GM18520 (cell line): ENCODE data around the gene POLR1C.
"Not testable (repeated sequence)": the region's sequence is repeated elsewhere in the genome, so short reads cannot be mapped to it uniquely, and the experiment has no call there.

Source experiments
- ATAC-seq: cut with Tn5 transposase; IDR thresholded peaks from one replicate; pipeline ENCODE4 v1.9.1; 2021; ENCODE audit not compliant: unreplicated experiment

Gene POLR1C, protein sequence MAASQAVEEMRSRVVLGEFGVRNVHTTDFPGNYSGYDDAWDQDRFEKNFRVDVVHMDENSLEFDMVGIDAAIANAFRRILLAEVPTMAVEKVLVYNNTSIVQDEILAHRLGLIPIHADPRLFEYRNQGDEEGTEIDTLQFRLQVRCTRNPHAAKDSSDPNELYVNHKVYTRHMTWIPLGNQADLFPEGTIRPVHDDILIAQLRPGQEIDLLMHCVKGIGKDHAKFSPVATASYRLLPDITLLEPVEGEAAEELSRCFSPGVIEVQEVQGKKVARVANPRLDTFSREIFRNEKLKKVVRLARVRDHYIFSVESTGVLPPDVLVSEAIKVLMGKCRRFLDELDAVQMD

GRCh38 chr6:43516697-43517504, at the start of gene POLR1C, which contains the start of gene YIPF3:
TSS of gene POLR1C (plus strand) at chr6:43517089. CDS start at chr6:43517110, 21 bp downstream.
TSS of gene YIPF3 (minus strand) at chr6:43516926. CDS start at chr6:43516807, 119 bp downstream.
- peak; percentile 91 for ATAC-seq

DNA sequence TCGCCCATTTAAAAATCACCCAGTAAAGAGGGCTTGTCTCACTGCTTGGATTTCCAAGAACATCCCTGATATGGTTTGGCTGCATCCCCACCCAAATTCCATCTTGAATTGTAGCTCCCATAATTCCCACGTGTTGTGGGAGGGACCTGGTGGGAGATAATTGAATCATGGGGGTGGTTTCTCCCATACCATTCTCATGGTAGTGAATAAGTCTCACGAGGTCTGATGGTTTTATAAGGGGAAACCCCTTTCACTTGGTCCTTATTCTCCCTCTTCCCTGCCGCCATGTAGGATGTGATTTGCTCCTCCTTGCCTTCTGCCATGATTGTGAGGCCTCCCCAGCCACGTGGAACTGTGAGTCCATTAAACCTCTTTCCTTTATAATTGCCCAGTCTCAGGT, 49.6 kb upstream of the POLR1C start:
- ATAC-seq = not testable (repeated sequence)

- ATAC-seq = no peak
These were observed 49.1 kb upstream of the POLR1C start for GRCh38 chr6:43467752-43468151.

DNA sequence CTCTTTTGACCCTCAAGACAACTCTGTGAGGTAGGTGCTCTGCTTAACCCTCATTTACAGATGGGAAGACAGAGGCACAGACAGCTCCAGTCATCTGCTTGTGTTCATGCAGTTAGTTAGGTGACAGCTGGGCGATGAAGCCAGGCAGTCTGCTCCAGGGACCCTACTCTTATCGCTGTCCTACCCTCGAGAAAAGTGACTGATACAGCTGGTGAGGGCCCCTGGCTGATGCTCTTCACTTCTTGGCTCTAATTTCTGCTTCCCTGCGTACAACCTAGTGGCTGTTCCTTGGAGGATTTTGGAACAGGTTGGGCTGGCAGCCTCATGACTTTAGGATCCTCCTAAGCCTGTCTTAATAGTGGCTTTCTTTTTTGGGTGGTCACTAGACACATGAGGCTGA, 48.6 kb upstream of the POLR1C start:
- no peak for ATAC-seq

DNA sequence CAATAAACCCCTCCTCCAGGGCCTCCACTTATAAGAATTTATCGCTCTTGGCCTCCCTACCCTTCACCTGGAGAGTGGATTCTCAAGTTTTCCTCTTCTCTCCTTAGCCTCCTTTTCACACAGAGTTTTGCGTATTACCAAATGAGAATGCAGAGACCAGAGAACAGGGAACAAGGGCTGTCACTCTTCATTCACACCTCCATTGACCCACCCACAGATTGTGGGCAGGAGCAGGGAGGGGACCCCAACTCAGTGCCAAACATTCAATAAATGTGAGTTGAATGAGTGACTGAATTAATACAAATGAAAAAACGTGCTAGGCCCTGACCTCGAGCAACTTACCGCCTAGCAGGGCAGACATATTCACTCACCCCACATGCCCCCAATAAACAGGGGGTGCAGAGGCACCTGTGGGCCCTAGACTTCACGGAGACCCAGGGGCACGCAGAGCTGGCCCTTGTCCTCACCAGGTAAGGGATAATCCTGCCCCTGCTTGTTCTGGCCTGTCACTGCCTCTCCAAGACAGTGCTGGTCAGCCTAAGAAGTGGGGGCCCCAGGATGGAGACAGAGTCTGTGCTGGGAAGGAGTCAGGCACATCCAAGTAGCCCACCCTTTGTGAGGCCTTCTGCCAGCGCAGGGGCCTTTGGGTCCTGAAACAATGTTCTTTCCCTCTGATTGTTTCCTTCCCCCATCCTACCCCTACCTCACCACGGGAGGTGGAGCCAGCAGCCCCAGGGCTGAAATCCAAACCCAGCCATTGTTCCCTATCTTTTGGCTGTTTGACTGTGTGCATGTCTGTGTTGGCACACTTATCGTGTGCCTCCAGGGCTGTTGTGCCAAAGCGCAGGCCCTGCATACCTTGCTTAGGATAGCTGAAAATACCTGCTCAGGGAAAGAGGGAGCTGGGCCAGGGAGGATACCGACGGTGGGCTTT, 47.9 kb upstream of the POLR1C start:
- ATAC-seq = no peak

DNA sequence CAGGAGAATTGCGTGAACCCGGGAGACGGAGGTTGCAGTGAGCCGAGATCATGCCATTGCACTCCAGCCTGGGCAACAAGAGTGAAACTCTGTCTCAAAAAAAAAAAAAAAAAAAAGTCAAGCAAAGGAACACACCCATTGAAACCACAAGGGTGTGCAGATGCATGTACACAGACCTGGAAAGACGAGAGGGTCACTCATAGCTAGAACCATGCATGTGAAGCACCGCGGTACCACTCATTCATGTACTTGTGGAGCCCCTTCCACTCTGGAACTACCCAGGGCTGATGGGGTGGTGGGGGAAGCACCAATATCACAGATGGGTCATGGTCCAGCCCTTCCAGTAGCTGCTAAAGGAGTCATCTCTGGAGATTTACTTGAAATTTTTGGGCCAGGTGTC, 46.9 kb upstream of the POLR1C start:
- ATAC-seq = no peak

DNA sequence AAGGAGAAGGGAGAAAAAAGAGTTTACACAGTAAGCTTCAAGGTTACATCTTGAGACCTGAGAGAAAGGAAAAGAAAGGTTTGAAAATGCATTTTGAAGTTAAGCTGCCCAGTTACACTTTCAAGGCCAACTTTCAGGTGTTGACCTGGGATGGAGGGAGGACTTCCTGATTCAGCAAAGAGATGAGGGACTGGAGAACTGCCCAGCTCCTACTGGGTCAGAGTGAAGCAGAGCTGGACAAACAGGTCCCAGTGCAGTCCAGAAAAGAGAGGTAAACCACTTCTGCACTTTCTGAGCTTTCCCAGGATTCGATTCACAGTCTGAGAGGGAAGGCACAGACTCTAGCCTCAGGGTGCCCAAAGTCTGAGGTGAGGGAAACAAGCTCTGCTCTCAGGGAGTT, 45.5 kb upstream of the POLR1C start:
- ATAC-seq = no peak

GRCh38 chr6:43472515-43472914, 44.4 kb upstream of the POLR1C start:
- no peak for ATAC-seq

DNA sequence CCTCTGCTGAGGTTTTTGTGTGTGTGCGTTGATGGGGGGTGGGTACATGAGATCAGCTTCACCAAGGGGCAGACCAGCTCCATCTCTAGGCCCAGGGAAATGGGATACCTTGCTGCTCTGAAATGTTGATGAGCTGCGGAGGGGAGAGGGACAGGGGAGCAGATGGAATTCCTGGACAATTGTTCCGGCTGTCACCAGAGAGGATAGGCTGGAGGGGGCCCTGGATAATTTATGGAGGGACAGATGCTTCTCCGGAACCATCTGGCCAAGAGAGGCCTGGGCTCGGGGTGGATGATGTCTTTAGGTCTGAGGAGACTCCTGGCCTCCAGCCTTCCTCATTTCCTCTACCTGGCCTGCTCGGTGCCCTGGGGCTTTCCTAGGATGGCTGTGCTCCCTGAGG, 41.4 kb upstream of the POLR1C start:
- no peak for ATAC-seq

DNA sequence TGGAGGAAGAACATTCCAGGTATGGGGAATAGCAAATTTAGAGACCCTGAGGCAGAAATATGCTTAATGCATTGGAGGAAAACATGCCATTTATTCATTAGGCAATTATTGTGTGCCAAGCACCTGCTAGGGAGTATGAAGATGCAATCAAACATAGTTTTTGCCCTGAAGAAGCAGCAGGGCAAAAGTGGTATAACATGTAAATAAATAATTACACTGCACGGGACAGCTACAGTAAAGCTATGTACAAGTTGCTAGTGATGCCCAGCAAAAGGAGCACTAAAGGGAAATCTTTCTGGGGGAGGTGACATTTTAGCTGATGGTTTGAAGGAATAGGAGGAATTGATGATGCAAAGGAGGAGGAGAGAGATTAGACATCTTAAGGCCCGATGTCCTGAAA, 40.1 kb upstream of the POLR1C start:
- no peak for ATAC-seq

GRCh38 chr6:43477235-43478007, 39.5 kb upstream of the POLR1C start, which contains the start of gene TJAP1:
TSS of gene TJAP1 (plus strand) at chr6:43477570. CDS start at chr6:43499002, 21,432 bp downstream.
- ATAC-seq = peak; percentile 65

DNA sequence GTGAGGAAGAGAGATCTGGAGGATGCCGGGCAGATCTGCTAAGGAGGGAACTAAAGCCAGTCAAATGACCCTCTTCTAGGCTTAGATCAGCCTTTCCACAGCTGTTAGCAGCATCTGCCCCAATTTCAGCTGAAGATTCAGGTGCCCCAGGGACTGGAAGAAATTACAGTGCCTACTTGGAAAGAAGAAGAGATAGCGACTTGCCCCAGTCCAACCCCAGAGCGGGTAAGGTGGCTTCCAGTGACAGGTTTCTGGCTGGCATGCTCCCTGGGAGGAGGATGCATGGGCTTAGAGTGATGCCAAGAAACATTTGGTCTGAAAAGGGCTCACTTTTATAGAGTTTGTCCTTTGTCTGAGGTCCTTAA, 38.9 kb upstream of the POLR1C start:
- ATAC-seq = no peak

GRCh38 chr6:43481075-43481474, 35.8 kb upstream of the POLR1C start:
- ATAC-seq = no peak

DNA sequence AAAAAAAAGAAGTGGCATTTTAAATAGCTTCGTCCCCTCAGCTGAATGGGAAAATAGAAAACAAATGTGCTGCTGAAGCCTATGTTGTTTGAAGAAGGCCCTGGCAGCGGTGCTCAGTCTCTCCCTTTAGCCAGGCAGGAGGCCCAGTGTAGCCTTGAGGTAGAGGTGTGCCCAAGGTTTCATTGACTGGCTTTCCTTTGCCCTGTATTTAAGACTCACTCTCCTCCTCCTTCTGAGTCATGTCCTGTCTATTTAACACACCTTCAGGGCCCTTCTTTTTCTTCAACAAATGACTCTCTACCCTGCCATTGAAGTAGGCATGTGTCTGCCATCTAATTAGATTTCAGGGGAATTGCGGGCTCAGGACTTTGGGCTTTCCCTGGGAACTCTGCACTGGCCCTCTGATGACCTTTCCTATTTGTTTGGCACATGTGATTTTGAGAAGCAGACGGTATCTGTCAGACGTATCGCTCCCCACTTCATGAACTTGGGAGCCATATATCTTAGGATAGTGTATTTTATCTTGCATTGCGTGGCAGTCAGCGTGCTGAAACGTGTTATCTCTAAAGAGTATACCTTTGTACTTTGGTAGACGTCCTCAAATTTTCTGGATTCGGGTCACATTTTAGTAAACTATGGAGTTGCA, 35.2 kb upstream of the POLR1C start:
- ATAC-seq = no peak

GRCh38 chr6:43488667-43489276, 28.1 kb upstream of the POLR1C start:
- ATAC-seq = no peak

DNA sequence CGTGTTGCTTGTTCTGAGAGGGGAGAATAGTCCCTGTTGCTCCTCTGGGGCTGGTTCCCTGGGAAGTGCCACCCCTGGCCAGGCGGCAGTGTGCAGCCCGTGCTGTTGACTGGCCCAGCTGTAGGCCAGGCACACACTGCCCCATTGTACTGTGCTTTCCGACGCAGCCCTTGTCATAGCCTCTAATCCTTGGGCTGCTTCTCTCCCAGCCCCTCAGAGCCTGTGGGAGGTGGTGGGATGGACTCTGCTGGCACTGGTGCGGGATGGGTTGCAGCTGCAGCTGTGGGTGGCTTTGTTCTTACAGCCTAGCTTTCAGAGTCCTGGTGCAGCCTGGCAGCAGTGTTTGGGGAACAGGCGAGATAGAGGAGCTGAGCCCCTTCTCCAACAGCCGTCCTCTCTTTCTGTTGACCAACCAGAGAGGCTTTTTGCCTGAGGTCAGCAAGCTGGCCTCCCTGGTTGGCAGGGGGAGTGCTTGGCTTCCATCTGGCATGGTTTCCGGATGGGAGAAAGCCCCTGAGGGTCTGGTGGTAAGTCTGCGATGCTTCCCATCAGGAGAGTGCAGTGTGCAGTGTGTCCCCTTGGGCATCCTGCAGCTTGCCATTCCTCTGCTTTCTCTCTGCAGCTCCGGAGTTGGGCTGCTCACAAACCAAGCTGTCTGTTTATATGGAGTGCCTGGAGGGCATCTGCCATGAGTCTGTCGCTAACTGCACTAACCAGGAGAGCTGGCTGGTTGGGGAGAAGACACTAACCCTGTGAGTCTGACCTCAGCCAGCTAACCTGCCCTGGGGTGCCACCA, 27.4 kb upstream of the POLR1C start:
- no peak for ATAC-seq

- ATAC-seq = no peak
These were observed 26.4 kb upstream of the POLR1C start for GRCh38 chr6:43490523-43490939.
